ENCODE results near the gene MARK1.

The MARK1 gene

DNA sequence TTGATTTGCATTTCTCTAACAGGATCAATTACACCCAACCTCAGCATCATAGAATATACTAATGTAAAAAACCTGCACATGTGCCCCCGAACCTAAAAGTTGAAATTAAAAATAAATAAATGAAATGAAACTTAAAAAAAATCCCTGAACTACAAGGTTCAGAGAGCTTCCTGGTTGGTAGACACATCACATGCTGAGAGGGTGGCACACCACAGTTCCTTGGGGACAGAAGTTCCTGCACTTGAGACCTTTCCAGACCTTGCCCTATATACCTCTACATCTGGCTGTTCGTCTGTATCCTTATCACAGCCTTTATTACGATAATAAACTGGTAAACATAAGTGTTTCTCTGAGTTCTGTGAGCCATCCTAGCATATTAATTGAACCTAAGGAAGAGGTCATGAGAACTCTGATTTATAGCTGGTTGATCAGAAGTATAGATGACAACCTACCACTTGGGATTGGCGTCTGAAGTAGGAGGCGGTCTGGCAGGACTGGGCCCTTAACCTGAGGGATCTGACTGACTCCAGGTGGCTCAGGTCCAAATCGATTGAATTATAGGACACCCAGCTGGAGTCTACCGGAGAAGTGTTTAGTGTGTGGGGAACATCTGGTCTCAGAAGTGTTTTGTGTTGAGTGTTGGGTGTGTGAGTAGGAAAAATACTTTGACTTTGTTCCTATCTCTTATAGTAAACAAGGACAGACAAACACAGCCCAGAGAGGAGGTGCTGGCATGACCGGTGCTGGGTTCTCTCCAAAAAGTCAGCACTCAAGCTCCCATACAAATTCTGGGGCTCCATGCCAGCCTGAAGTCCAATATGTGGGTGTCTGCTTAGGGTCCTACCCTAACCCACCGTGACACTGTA lies 181.2 kb downstream of the MARK1 start:
- no peak for DNase-seq (ENCODE audit: low read depth in 3 of 3, low spot score in 1 of 3)

GRCh38 chr1:220710333-220710732 lies 182.4 kb downstream of the MARK1 start:
- no peak for DNase-seq (ENCODE audit: low read depth in 3 of 3, low spot score in 1 of 3)

DNA sequence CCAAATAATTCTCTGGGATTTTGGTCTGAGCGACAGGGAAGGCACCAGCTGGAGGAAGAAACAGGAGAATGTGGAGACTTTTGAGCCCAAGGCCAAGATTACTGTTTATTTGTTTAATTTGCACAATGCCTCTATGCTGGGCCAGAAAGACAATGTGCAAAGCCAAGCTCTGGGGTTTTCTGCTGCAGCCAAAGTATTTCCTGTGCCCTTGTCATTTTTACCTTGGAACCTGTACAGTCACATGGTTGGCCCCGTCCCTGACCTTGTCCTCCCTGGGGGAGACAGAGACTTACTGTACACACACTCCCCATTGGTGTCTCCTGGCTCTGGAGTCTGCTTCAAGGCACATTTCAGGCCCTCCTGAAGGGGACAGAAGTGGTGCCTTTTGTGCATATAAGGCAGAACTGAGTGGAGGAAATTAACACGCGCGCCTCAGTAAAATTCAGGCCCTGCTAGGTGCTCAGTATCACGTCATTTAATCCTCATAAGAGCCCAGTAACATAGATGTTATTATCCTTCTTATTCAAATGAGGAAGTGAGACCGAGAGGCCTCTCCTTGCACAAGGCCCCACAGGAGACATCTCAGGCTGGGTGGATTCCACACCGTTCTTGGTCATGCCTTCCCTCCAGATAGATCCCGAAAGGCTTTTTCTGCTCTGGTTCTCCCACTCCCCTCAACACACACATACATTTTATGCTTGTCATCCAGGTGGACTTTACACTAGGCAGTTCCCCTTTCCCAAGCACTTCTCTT lies 183.3 kb downstream of the MARK1 start:
- no peak for DNase-seq (ENCODE audit: low read depth in 3 of 3, low spot score in 1 of 3)

Data from stimulated activated CD4-positive, alpha-beta T cell treated with anti-CD3 and anti-CD28 coated beads, TNF-alpha, amount 100 ng/mL, for 1 hour (primary cell).